IMR-90 (cell line): ENCODE results near the gene DOCK2. TPM values are rescaled to one million over a fixed set of nuclear protein-coding genes. Genes with fewer than 3 reads are reported as not detected.

Experiments used
- ATAC-seq: fragments of 200-7000 bp; cut with Tn5 transposase; 2 replicates; pipeline ENCODE4 v1.9.1; 2020; ENCODE audit warnings: low read depth, mild to moderate bottlenecking, moderate library complexity
- BruUV-seq: library from RNA; stranded (reverse); fragments of 400-500 nt; replicated peaks from 2 replicates; lab custom pipeline; 2021; lab: Mats Ljungman, UMichigan
- CTCF ChIA-PET: fragments of 300-600 bp; formaldehyde crosslinking; extraction: SDS; loops from one replicate; lab custom pipeline; 2021; ENCODE audit warnings: antibody characterized with exemption; lab: Yijun Ruan, JAX
- POLR2A ChIA-PET: fragments of 300-600 bp; sonication (Branson Sonifier 250); formaldehyde crosslinking; loops from one replicate; lab custom pipeline; 2022; ENCODE audit warnings: antibody characterized with exemption; ENCODE audit not compliant: unreplicated experiment; lab: Charles Lee
- DNase-seq: peaks from one replicate; pipeline ENCODE4 v3.0.0; 2013
- H2AFZ ChIP-seq: replicated peaks from 2 replicates; pipeline ENCODE3; 2013; ENCODE audit warnings: low read length, mild to moderate bottlenecking; ENCODE audit not compliant: poor library complexity
- H2AK5ac ChIP-seq: 2 replicates; pipeline ENCODE4 v1.6.1; 2013; ENCODE audit warnings: low read depth, low read length, inconsistent platforms
- H2AK9ac ChIP-seq: replicated peaks from 2 replicates; pipeline ENCODE3; 2013; ENCODE audit warnings: mild to moderate bottlenecking, low read depth, low read length, moderate library complexity; ENCODE audit not compliant: poor library complexity
- H2BK120ac ChIP-seq: 2 replicates; pipeline ENCODE4 v1.6.1; 2013; ENCODE audit warnings: low read depth, low read length, inconsistent platforms
- H2BK15ac ChIP-seq: 3 replicates; pipeline ENCODE4 v1.6.1; 2013; ENCODE audit warnings: low read depth, low read length, inconsistent platforms
- H2BK20ac ChIP-seq: 2 replicates; pipeline ENCODE4 v1.6.1; 2013; ENCODE audit warnings: low read depth, mild to moderate bottlenecking, inconsistent platforms, low read length, moderate library complexity
- H2BK5ac ChIP-seq: 2 replicates; pipeline ENCODE4 v1.6.1; 2013; ENCODE audit warnings: mild to moderate bottlenecking, low read depth, low read length, inconsistent platforms; ENCODE audit not compliant: poor library complexity, severe bottlenecking
- H3K14ac ChIP-seq: replicated peaks from 2 replicates; pipeline ENCODE4 v1.6.1; 2013; ENCODE audit warnings: low read depth, low read length, inconsistent platforms
- H3K18ac ChIP-seq: 2 replicates; pipeline ENCODE4 v1.6.1; 2013; ENCODE audit warnings: low read depth, low read length, control low read depth
- H3K23ac ChIP-seq: 2 replicates; pipeline ENCODE4 v1.6.1; 2013; ENCODE audit warnings: low read depth, low read length, inconsistent platforms
- H3K27ac ChIP-seq: 2 replicates; pipeline ENCODE4 v1.5.1; 2013; ENCODE audit warnings: mild to moderate bottlenecking, control low read depth, low read length; ENCODE audit not compliant: insufficient read depth
- H3K27me3 ChIP-seq: 2 replicates; pipeline ENCODE4 v1.6.1; 2013; ENCODE audit warnings: low read length; ENCODE audit not compliant: control insufficient read depth, insufficient read depth
- H3K36me3 ChIP-seq: 2 replicates; pipeline ENCODE4 v1.6.1; 2013; ENCODE audit warnings: low read length, mixed read lengths; ENCODE audit not compliant: control insufficient read depth, insufficient read depth
- H3K4ac ChIP-seq: 2 replicates; pipeline ENCODE4 v1.6.1; 2013; ENCODE audit warnings: low read depth, low read length, inconsistent platforms
- H3K4me1 ChIP-seq: 2 replicates; pipeline ENCODE4 v1.6.1; 2013; ENCODE audit warnings: low read length, mixed read lengths; ENCODE audit not compliant: control insufficient read depth, insufficient read depth
- H3K4me2 ChIP-seq: 2 replicates; pipeline ENCODE4 v1.6.1; 2013; ENCODE audit warnings: low read depth, mild to moderate bottlenecking, control low read depth, low read length, moderate library complexity
- H3K4me3 ChIP-seq: 2 replicates; pipeline ENCODE4 v1.5.1; 2013; ENCODE audit warnings: low read depth, mild to moderate bottlenecking, control low read depth, low read length, moderate library complexity; ENCODE audit not compliant: insufficient read depth
- H3K56ac ChIP-seq: 2 replicates; pipeline ENCODE4 v1.6.1; 2013; ENCODE audit warnings: low read length, inconsistent platforms; ENCODE audit not compliant: insufficient read depth; ENCODE audit errors: extremely low read depth
- H3K79me1 ChIP-seq, 2 experiments: 2 replicates each; pipeline ENCODE4 v1.6.1; 2013; ENCODE audit warnings: low read length in 2 of 2, inconsistent platforms in 1 of 2, low read depth in 1 of 2
- H3K9ac ChIP-seq: 2 replicates; pipeline ENCODE4 v1.6.1; 2013; ENCODE audit warnings: low read depth, low read length, control low read depth
- H3K9me1 ChIP-seq: 2 replicates; pipeline ENCODE4 v1.6.1; 2013; ENCODE audit warnings: low read length, inconsistent platforms; ENCODE audit not compliant: insufficient read depth
- H3K9me3 ChIP-seq: 2 replicates; pipeline ENCODE4 v1.6.1; 2013; ENCODE audit warnings: low read length; ENCODE audit not compliant: control insufficient read depth, insufficient read depth
- H4K20me1 ChIP-seq: 2 replicates; pipeline ENCODE4 v1.6.1; 2013; ENCODE audit warnings: low read length, inconsistent platforms; ENCODE audit not compliant: insufficient read depth
- H4K5ac ChIP-seq: 2 replicates; pipeline ENCODE4 v1.6.1; 2013; ENCODE audit warnings: mild to moderate bottlenecking, low read depth, low read length, control low read depth
- H4K8ac ChIP-seq, 2 experiments: 2 replicates each; pipeline ENCODE4 v1.6.1; 2013; ENCODE audit warnings: low read depth in 2 of 2, low read length in 2 of 2, control low read depth in 1 of 2, inconsistent platforms in 1 of 2
- H4K91ac ChIP-seq: 2 replicates; pipeline ENCODE4 v1.6.1; 2013; ENCODE audit warnings: low read depth, low read length, inconsistent platforms; ENCODE audit not compliant: insufficient read depth
- BHLHE40 ChIP-seq: fragments of 150-350 bp; IDR thresholded peaks from 2 replicates; pipeline ENCODE4 v1.6.1; 2016; ENCODE audit warnings: mild to moderate bottlenecking, low read depth, low read length
- CEBPB ChIP-seq: IDR thresholded peaks from 2 replicates; pipeline ENCODE4 v1.6.1; 2012; ENCODE audit warnings: low read depth, low read length, improper control_type of control experiment
- CHD1 ChIP-seq: IDR thresholded peaks from 2 replicates; pipeline ENCODE4 v1.6.1; 2012; ENCODE audit warnings: low read depth, low read length, improper control_type of control experiment
- FOS ChIP-seq: fragments of 150-350 bp; IDR thresholded peaks from 2 replicates; pipeline ENCODE4 v1.6.1; 2016; ENCODE audit warnings: low read depth, low read length
- MAFK ChIP-seq: IDR thresholded peaks from 2 replicates; pipeline ENCODE4 v1.6.1; 2012; ENCODE audit warnings: low read depth, low read length, improper control_type of control experiment
- MAZ ChIP-seq: IDR thresholded peaks from 2 replicates; pipeline ENCODE4 v1.6.1; 2012; ENCODE audit warnings: low read depth, mild to moderate bottlenecking, low read length, improper control_type of control experiment, moderate library complexity, borderline replicate concordance
- MXI1 ChIP-seq: IDR thresholded peaks from 2 replicates; pipeline ENCODE4 v1.6.1; 2012; ENCODE audit warnings: low read depth, mild to moderate bottlenecking, low read length, moderate library complexity, borderline replicate concordance
- NFE2L2 ChIP-seq: fragments of 150-350 bp; IDR thresholded peaks from 2 replicates; pipeline ENCODE4 v1.6.1; 2016; ENCODE audit warnings: low read depth, mild to moderate bottlenecking, low read length
- POLR2A ChIP-seq: IDR thresholded peaks from 2 replicates; pipeline ENCODE4 v1.6.1; 2012; ENCODE audit warnings: mild to moderate bottlenecking, low read depth, low read length
- RAD21 ChIP-seq: IDR thresholded peaks from 2 replicates; pipeline ENCODE4 v1.6.1; 2012; ENCODE audit warnings: low read length, improper control_type of control experiment
- RCOR1 ChIP-seq: IDR thresholded peaks from 2 replicates; pipeline ENCODE4 v1.6.1; 2012; ENCODE audit warnings: mild to moderate bottlenecking, low read length, improper control_type of control experiment; ENCODE audit not compliant: insufficient replicate concordance
- RFX5 ChIP-seq: IDR thresholded peaks from 2 replicates; pipeline ENCODE4 v1.8.0; 2012; ENCODE audit warnings: low read depth, mild to moderate bottlenecking, low read length, moderate library complexity
- SMC3 ChIP-seq: fragments of 150-350 bp; IDR thresholded peaks from 2 replicates; pipeline ENCODE4 v1.6.1; 2016; ENCODE audit warnings: low read depth, mild to moderate bottlenecking, antibody characterized with exemption, low read length, moderate library complexity
- WGBS, 2 experiments: methylation state at CpG; one replicate each; pipeline versions ENCODE4 v1.1.5 to v1.1.7; 2013; ENCODE audit warnings: missing lambda C conversion rate in 2 of 2; ENCODE audit not compliant: insufficient read length in 1 of 2; ENCODE audit errors: extremely low coverage in 2 of 2; 5-methylcytosine and 5-hydroxymethylcytosine counted together
- dilution Hi-C: fragments of 300-500 bp; cut with HindIII; formaldehyde crosslinking; loops from one replicate; pipeline ENCODE4 v1.14.3; 2018; ENCODE audit warnings: low sequenced_read_pairs; ENCODE audit not compliant: unreplicated experiment
- in situ Hi-C: fragments of 300-500 bp; cut with MboI; formaldehyde crosslinking; loops from 3 replicates; pipeline ENCODE4 v1.14.3; 2019; ENCODE audit warnings: low sequenced_read_pairs, inconsistent platforms, mixed read lengths
- intact Hi-C: fragments of 100-400 bp; cut with micrococcal nuclease; formaldehyde crosslinking; loops from 2 replicates; pipeline ENCODE4 v1.10.0; 2022
- polyA plus RNA-seq, 3 experiments: library from polyadenylated mRNA; depleted of rRNA; stranded (reverse); fragments of >200 nt; gene quantifications; 2 replicates each; pipeline ENCODE4 v1.2.3, GENCODE V29; 2012; ENCODE audit warnings: low replicate concordance in 1 of 3
- total RNA-seq: library from RNA; depleted of rRNA; stranded (reverse); fragments of >200 nt; gene quantifications from 2 replicates; pipeline ENCODE4 v1.2.3, GENCODE V29; 2012
- TF ChIP-seq, protein P1 (sequence below): fragments of 150-350 bp; IDR thresholded peaks from 2 replicates; pipeline ENCODE4 v1.6.1; 2017; ENCODE audit warnings: mild to moderate bottlenecking, antibody characterized with exemption, low read length, low read depth
- TF ChIP-seq, protein P2 (sequence below): conservative IDR thresholded peaks from 2 replicates; pipeline ENCODE4 v1.5.1; 2012; ENCODE audit warnings: mild to moderate bottlenecking, low read depth, low read length, improper control_type of control experiment
- TF ChIP-seq, protein P3 (sequence below): fragments of 150-350 bp; IDR thresholded peaks from 2 replicates; pipeline ENCODE4 v1.6.1; 2016; ENCODE audit warnings: low read depth, mild to moderate bottlenecking, low read length, moderate library complexity, borderline replicate concordance

DOCK2 gene
- total and polyA plus RNA-seq, 2 of the 4 experiments (the other 2 are of a cell fraction) = 0.72 to 3.0 TPM

DNA sequence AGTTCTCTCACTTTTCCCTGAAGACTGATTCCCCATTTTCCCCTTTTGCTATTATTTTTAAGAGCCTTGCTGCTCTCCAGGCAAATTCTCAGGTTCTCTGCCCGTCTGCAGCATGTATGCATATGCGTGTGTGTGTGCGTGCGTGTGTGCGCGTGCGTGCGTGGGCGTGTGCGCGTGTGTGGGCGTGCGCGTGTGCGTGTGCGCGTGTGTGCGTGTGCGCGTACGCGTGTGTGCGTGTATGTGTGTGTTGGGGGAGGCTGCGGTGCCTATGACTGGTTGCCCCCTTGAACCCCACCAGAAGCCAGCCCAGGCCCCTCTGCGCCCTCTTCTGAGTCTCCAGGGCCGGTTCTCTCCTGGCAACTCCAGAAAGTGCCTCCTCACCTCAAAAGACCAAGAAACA is 467.6 kb downstream of the DOCK2 start:
- Histone ChIP-seq H3K9me3 (no peaks in the 10 kb centered on the region), H3K14ac (no peak overlapping the region), H3K4ac (no peak overlapping the region), H3K79me1 (no peaks in the 10 kb centered on the region), H2BK120ac (no peak overlapping the region), H2AK5ac (no peak overlapping the region), H2AK9ac (no peak overlapping the region), H4K91ac (no peak overlapping the region), H3K4me2 (no peak overlapping the region), H2AFZ (no peak overlapping the region), H2BK5ac (no peak overlapping the region), H3K4me1 (no peaks in the 10 kb centered on the region), H3K18ac (no peak overlapping the region), H3K9ac (no peak overlapping the region), H3K27me3 (no peaks in the 10 kb centered on the region; the same call in 1 of the 2 replicates), H3K27ac (no peak overlapping the region), H3K9me1 (no peaks in the 10 kb centered on the region), H3K56ac (no peak overlapping the region), H4K20me1 (no peaks in the 10 kb centered on the region), H2BK20ac (no peak overlapping the region), H4K8ac (no peak overlapping the region), H3K4me3 (no peak overlapping the region), H2BK15ac (no peak overlapping the region), H3K36me3 (no peaks in the 10 kb centered on the region), H3K23ac (no peak overlapping the region), H4K5ac (no peak overlapping the region)
- ATAC-seq (no peak), DNase-seq (no peak)
- WGBS, 2 experiments = no CpG with 5 or more reads among the region's 26 CpGs
- in situ Hi-C loops (loop anchor here (5.0 kb wide), 2 partner anchors 83 to 318 kb away; no protein-coding TSS in a partner anchor), intact Hi-C loops (no loop called here), dilution Hi-C loops (no loop called here)
- ChIA-PET POLR2A (no interaction called here), CTCF (no interaction called here)
- BruUV-seq = no TSS peak
- TF ChIP-seq, protein P1, sequence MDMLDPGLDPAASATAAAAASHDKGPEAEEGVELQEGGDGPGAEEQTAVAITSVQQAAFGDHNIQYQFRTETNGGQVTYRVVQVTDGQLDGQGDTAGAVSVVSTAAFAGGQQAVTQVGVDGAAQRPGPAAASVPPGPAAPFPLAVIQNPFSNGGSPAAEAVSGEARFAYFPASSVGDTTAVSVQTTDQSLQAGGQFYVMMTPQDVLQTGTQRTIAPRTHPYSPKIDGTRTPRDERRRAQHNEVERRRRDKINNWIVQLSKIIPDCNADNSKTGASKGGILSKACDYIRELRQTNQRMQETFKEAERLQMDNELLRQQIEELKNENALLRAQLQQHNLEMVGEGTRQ = no peak
- TF ChIP-seq CHD1 = no peak
- no peak for TF ChIP-seq CEBPB
- TF ChIP-seq MAZ = no peak
- no peak for TF ChIP-seq MXI1
- TF ChIP-seq, protein P2, sequence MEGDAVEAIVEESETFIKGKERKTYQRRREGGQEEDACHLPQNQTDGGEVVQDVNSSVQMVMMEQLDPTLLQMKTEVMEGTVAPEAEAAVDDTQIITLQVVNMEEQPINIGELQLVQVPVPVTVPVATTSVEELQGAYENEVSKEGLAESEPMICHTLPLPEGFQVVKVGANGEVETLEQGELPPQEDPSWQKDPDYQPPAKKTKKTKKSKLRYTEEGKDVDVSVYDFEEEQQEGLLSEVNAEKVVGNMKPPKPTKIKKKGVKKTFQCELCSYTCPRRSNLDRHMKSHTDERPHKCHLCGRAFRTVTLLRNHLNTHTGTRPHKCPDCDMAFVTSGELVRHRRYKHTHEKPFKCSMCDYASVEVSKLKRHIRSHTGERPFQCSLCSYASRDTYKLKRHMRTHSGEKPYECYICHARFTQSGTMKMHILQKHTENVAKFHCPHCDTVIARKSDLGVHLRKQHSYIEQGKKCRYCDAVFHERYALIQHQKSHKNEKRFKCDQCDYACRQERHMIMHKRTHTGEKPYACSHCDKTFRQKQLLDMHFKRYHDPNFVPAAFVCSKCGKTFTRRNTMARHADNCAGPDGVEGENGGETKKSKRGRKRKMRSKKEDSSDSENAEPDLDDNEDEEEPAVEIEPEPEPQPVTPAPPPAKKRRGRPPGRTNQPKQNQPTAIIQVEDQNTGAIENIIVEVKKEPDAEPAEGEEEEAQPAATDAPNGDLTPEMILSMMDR = no peak
- TF ChIP-seq POLR2A = no peak
- TF ChIP-seq SMC3 = no peak
- no peak for TF ChIP-seq MAFK
- TF ChIP-seq, protein P3, sequence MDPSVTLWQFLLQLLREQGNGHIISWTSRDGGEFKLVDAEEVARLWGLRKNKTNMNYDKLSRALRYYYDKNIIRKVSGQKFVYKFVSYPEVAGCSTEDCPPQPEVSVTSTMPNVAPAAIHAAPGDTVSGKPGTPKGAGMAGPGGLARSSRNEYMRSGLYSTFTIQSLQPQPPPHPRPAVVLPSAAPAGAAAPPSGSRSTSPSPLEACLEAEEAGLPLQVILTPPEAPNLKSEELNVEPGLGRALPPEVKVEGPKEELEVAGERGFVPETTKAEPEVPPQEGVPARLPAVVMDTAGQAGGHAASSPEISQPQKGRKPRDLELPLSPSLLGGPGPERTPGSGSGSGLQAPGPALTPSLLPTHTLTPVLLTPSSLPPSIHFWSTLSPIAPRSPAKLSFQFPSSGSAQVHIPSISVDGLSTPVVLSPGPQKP = no peak
- no peak for TF ChIP-seq RAD21
- TF ChIP-seq BHLHE40 = no peak
- TF ChIP-seq FOS = no peak
- no peak for TF ChIP-seq RFX5
- TF ChIP-seq RCOR1 = no peak
- no peak for TF ChIP-seq NFE2L2
